H1 (cell line): ENCODE results near the gene TFR2. TPM values are rescaled to one million over a fixed set of nuclear protein-coding genes. Genes with fewer than 3 reads are reported as not detected.

Experiments
- BCL11A ChIP-seq, 2 experiments: IDR thresholded peaks; one replicate each; pipeline ENCODE4 v1.6.1; 2011; ENCODE audit warnings: low read depth in 2 of 2, low read length in 2 of 2, mild to moderate bottlenecking in 2 of 2
- CREB1 ChIP-seq: IDR thresholded peaks from 2 replicates; pipeline ENCODE4 v1.6.1; 2012; ENCODE audit warnings: inconsistent platforms
- CTCF ChIP-seq, 3 experiments: IDR thresholded peaks; 1 replicate in 2 of 3; 2 replicates in 1 of 3; pipeline versions ENCODE4 v1.5.1 to v1.6.1; 2011; ENCODE audit warnings: low read length in 3 of 3, mild to moderate bottlenecking in 3 of 3, inconsistent platforms in 2 of 3, low read depth in 1 of 3, moderate library complexity in 1 of 3; ENCODE audit not compliant: insufficient read depth in 1 of 3; ENCODE audit errors: control extremely low read depth in 1 of 3
- TAF1 ChIP-seq: IDR thresholded peaks from 2 replicates; pipeline ENCODE4 v1.6.1; 2011; ENCODE audit warnings: mild to moderate bottlenecking, low read depth, low read length
- polyA plus RNA-seq, 7 experiments: library from polyadenylated mRNA; depleted of rRNA in 3 of 7; stranded (reverse) in 5 of 7; unstranded in 2 of 7; fragments of >200 nt in 5 of 7; fragments of 200-250 nt in 2 of 7; gene quantifications; 1 replicate in 5 of 7; 2 replicates in 1 of 7; 4 replicates in 1 of 7; pipeline versions ENCODE4 v1.2.1 to v1.2.3, GENCODE V29; 2011 to 2013; ENCODE audit warnings: missing spikeins in 2 of 7, mixed read lengths in 2 of 7
- total RNA-seq: library from RNA; stranded (reverse); fragmentation: NEBNext Ultra II Directional; extraction: Animal tissue kit (Norgen Biotek cat#: 25700); gene quantifications from 2 replicates; pipeline ENCODE4 v1.2.1, GENCODE V29; 2021

Gene TFR2
- total and polyA plus RNA-seq, 2 of the 8 experiments (the other 6 are each of a cell fraction or from before 2014, with no cell fraction given) = 4.6 to 5.7 TPM

- no peak for TF ChIP-seq CREB1
- TF ChIP-seq CTCF (IDR thresholded peaks at IDR 0.05; ENCODE audit: control extremely low read depth in 1 of 3, insufficient read depth in 1 of 3, low read depth in 1 of 3, low read length in 3 of 3) = no peak
- no peak for TF ChIP-seq BCL11A (IDR thresholded peaks at IDR 0.05; ENCODE audit: low read depth in 2 of 2, low read length in 2 of 2)
- TF ChIP-seq TAF1 = no peak
Observed at GRCh38 chr7:100578246-100579183, 62.8 kb downstream of the TFR2 start (continued).
